RWPE1 (cell line): Measurements from ENCODE around the gene WDR70.

ENCODE experiments used
- CTCF ChIA-PET: fragments of 350-600 bp; sonication (Branson Sonifier 250); formaldehyde crosslinking; extraction: SDS; loops from one replicate; lab custom pipeline; 2021; lab: Yijun Ruan, JAX
- POLR2A ChIA-PET: fragments of 400-600 bp; formaldehyde crosslinking; extraction: SDS; loops from one replicate; lab custom pipeline; 2020; ENCODE audit warnings: antibody characterized with exemption; ENCODE audit not compliant: low non-redundant PET; lab: Yijun Ruan, JAX
- DNase-seq: peaks from one replicate; pipeline ENCODE4 v3.0.0; 2012; ENCODE audit warnings: low spot score
- H3K27ac ChIP-seq: fragments of 450-650 bp; 2 replicates; pipeline ENCODE4 v1.5.1; 2017
- TF ChIP-seq, protein P1 (sequence below): fragments of 450-650 bp; conservative IDR thresholded peaks from 2 replicates; pipeline ENCODE4 v1.5.1; 2017; ENCODE audit warnings: low read depth, mild to moderate bottlenecking

WDR70 gene

DNA sequence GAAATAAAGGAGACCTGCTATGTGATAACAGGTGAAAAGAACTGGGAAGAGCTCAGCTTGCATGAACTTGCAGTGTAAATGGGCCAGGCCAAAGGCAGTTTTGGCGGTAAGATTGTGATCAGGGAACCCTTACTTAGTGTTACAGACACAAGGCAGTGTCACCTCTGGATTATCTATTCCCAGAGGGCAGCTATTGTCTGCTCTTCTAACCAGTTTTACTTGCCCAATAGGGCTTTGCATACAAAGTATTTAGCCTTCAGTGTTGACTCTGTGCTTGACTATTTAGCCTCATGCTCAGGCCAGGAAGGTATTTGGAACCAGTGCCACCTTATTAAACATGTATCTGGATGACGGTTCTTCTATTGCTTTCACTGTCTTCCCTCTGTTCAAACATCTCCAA is 422.4 kb downstream of the WDR70 start:
- H3K27ac ChIP-seq = no peak overlapping the region
- ChIA-PET POLR2A (no interaction called here), CTCF (interaction anchor here (0.6 kb wide), 1 partner anchor 20 kb away, joined by 4 read pairs; no protein-coding TSS in a partner anchor)
- DNase-seq = no peak
- TF ChIP-seq, protein P1, sequence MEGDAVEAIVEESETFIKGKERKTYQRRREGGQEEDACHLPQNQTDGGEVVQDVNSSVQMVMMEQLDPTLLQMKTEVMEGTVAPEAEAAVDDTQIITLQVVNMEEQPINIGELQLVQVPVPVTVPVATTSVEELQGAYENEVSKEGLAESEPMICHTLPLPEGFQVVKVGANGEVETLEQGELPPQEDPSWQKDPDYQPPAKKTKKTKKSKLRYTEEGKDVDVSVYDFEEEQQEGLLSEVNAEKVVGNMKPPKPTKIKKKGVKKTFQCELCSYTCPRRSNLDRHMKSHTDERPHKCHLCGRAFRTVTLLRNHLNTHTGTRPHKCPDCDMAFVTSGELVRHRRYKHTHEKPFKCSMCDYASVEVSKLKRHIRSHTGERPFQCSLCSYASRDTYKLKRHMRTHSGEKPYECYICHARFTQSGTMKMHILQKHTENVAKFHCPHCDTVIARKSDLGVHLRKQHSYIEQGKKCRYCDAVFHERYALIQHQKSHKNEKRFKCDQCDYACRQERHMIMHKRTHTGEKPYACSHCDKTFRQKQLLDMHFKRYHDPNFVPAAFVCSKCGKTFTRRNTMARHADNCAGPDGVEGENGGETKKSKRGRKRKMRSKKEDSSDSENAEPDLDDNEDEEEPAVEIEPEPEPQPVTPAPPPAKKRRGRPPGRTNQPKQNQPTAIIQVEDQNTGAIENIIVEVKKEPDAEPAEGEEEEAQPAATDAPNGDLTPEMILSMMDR = no peak
